Right cardiac atrium (tissue), 5 donors: ENCODE measurements around the gene NFATC3. TPM values are rescaled to one million over a fixed set of nuclear protein-coding genes. Genes with fewer than 3 reads are reported as not detected.

Experiments
- ATAC-seq, 2 donors: fragments of 200-7000 bp; cut with Tn5 transposase; one replicate each; pipeline versions ENCODE4 v1.8.0 to v1.9.1; 2020; ENCODE audit warnings: moderate library complexity in 2 of 2, mild to moderate bottlenecking in 1 of 2
- DNase-seq, 3 donors: peaks; one replicate each; pipeline ENCODE4 v3.0.0-alpha.2; 2020
- H3K27ac ChIP-seq: one replicate; pipeline ENCODE4 v1.5.1; 2013; ENCODE audit warnings: mild to moderate bottlenecking, low read length, control low read depth, moderate library complexity
- H3K27me3 ChIP-seq: one replicate; pipeline ENCODE4 v1.6.1; 2013; ENCODE audit not compliant: control insufficient read depth, insufficient read depth
- H3K4me1 ChIP-seq: one replicate; pipeline ENCODE4 v1.6.1; 2013; ENCODE audit warnings: low read length; ENCODE audit not compliant: control insufficient read depth, insufficient read depth
- H3K4me3 ChIP-seq: one replicate; pipeline ENCODE4 v1.5.1; 2013; ENCODE audit warnings: low read length, control low read depth
- H3K9me3 ChIP-seq: one replicate; pipeline ENCODE4 v1.6.1; 2013; ENCODE audit warnings: low read length; ENCODE audit not compliant: control insufficient read depth
- WGBS: extraction: QIAGEN DNeasy Blood & Tissue Kit; methylation state at CpG from one replicate; pipeline ENCODE4 v1.1.7; 2013; 5-methylcytosine and 5-hydroxymethylcytosine counted together
- intact Hi-C, 4 donors: fragments of 100-400 bp; cut with DNase I; formaldehyde crosslinking; loops; one replicate each; pipeline versions ENCODE4 v1.11.0 to v1.14.0; 2022 to 2023
- polyA plus RNA-seq: library from polyadenylated mRNA; stranded (reverse); fragments of 200-250 nt; gene quantifications from one replicate; pipeline ENCODE4 v1.2.3, GENCODE V29; 2013
- total RNA-seq, 4 donors: library from RNA; stranded (reverse); fragmentation: NEBNext Ultra II Directional; extraction: Animal tissue kit (Norgen Biotek cat#: 25700); gene quantifications; one replicate each; pipeline ENCODE4 v1.2.1, GENCODE V29; 2021
- donor health status: healthy with polysubstance abuse.
- donor health status: DM: no; HTN: yes; CAD: no.
- donor health status: DM: no; HTN: no; CAD: no.
- donor health status: DM: no; HTN: yes; CAD: no; lungs with severe emphysema.
- donor health status: DM: yes; HTN: yes; CAD: no.

The NFATC3 gene
- total and polyA plus RNA-seq, 5 donors: 8.1 to 34.7 (median 33.3) TPM

DNA sequence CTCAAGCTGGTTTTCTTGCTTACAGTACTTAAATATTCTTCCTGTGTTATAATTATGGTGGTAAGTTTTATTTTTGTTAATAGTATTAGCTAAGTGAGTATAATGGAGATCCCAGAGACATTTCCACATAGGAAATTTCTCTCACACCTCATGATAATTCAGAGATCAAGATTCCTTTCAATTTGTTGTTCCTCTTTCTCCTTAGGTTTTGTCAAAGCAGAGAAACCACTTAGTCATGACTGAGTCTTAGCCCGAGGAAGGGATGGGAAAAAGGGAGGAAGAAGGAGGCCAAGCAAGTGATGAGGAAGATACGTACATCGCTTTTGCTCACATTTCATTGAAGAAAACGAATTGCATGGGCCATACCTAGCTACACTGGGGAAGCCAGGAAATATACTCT, 132.3 kb downstream of the NFATC3 start:
- Histone ChIP-seq H3K9me3 (no peaks in the 10 kb centered on the region), H3K27ac (no peak overlapping the region), H3K4me3 (no peak overlapping the region), H3K27me3 (no peaks in the 10 kb centered on the region), H3K4me1 (no peaks in the 10 kb centered on the region)
- no peak for DNase-seq
- intact Hi-C loops: no loop called here
- 84% methylated on average over 4 of the region's 4 CpGs for WGBS
- ATAC-seq: no peak

DNA sequence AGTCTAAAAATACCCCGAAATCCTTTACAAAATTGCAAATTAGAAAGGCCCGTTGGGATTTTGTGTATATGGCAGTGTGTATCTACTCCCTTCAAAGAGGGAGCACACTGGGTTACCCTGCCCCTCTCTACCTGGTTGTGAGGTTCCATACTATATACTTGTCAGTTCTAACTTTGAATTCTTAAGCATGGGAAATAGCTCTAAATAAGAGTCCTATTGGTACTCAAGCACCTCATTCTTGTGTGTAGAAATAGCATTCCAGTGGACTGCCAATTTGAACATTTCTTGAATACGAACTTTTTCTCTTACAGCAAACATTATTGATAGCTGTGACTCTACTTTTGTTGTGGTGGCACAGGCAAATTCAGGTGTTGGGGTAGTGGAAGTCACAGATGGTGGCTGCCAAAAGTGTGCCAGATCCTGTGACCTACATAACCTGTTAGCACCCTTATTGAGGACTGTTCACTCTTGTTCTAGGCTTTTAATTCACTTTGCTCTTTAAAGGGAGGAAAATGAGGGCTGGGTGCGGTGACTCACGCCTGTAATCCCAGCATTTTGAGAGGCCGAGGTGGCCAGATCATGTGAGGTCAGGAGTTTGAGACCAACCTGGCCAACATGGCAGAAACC, 134.7 kb downstream of the NFATC3 start:
- no peak overlapping the region for H3K4me3 ChIP-seq
- H3K27ac ChIP-seq: no peak overlapping the region
- H3K4me1 ChIP-seq: no peaks in the 10 kb centered on the region
- WGBS: 94% methylated on average over 6 of the region's 6 CpGs
- intact Hi-C loops: loop anchor here in 2 of 4 donors (10.0 kb wide), 2 partner anchors 125 to 225 kb away; partner anchors contain the start of gene DPEP2 (in 1 of the 2)
- ATAC-seq (no peak), DNase-seq (no peak)
- H3K27me3 ChIP-seq: no peaks in the 10 kb centered on the region
- H3K9me3 ChIP-seq: no peaks in the 10 kb centered on the region

GRCh38 chr16:68223072-68223471, 137.9 kb downstream of the NFATC3 start:
- DNase-seq (no peak), ATAC-seq (no peak)
- Histone ChIP-seq H3K4me3 (no peak overlapping the region), H3K27ac (no peak overlapping the region), H3K27me3 (no peaks in the 10 kb centered on the region), H3K4me1 (no peaks in the 10 kb centered on the region), H3K9me3 (no peaks in the 10 kb centered on the region)
- intact Hi-C loops: loop anchor here in 3 of 4 donors (2.0 to 10.0 kb wide), 3 partner anchors 128 to 230 kb away; partner anchors contain the start of gene DPEP2 (in 1 of the 3)
- WGBS: 88% methylated on average over 1 of the region's 1 CpG

DNA sequence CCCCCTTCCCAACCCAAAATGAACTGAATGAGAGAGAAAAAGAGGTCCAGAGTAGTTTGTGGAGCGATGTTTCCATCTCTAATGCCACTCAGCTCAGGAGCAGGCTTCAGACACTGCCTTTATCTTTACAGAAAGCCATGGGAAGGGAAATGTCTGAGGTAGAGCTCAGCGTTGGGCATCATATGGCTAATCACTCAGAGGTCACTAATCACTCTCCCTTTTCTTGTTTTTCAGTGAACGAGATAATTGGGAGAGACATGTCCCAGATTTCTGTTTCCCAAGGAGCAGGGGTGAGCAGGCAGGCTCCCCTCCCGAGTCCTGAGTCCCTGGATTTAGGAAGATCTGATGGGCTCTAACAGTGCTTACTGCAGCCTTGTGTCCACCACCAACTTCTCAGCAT, 140.9 kb downstream of the NFATC3 start:
- Histone ChIP-seq H3K27ac (no peak overlapping the region), H3K9me3 (no peaks in the 10 kb centered on the region), H3K27me3 (no peaks in the 10 kb centered on the region), H3K4me1 (no peaks in the 10 kb centered on the region), H3K4me3 (no peak overlapping the region)
- intact Hi-C loops: loop anchor here in 3 of 4 donors (5.0 to 10.0 kb wide), 4 partner anchors 131 to 231 kb away; partner anchors contain the start of genes DPEP2 (in 1 of the 3) and NFATC3 (in 1 of the 3)
- no peak for ATAC-seq
- 65% methylated on average over 4 of the region's 4 CpGs for WGBS
- no peak for DNase-seq

DNA sequence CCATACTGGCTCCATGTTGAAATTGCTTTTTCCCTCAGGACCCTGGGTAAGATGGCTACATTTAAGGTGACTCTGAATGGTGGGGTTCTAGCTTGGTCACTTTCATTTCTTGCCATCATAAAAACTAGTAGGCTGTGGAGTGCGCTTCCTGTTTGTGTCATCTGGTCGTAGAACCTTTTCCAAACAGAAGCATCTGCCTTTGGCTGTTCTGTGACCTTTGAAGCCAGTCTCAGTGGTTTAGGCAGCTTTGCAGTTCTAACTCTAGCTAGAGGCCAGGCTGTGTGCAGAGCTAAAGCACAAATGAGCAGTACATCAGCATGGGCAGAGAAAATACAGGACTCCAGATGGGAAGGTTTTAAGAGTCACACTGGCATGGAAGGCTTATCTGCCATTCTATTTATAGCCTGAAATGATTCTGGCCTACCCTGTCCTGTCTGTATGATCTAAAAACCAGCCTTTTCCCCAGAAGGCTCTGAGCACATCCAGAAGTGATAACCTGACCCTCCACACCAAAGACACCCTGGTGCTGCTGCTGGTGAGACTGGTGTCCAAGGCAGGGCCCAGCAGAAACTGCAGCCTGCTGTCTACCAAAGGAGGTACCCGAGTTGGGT, 142.1 kb downstream of the NFATC3 start:
- 57% methylated on average over 3 of the region's 3 CpGs for WGBS
- H3K4me3 ChIP-seq: no peak overlapping the region
- intact Hi-C loops: loop anchor here in 3 of 4 donors (5.0 to 10.0 kb wide), 4 partner anchors 132 to 232 kb away; partner anchors contain the start of genes DPEP2 (in 1 of the 3) and NFATC3 (in 1 of the 3)
- DNase-seq: no peak
- no peak for ATAC-seq
- peak overlapping the region; percentile 25 for H3K27ac ChIP-seq
- H3K4me1 ChIP-seq: no peaks in the 10 kb centered on the region
- no peaks in the 10 kb centered on the region for H3K27me3 ChIP-seq
- H3K9me3 ChIP-seq: no peaks in the 10 kb centered on the region

DNA sequence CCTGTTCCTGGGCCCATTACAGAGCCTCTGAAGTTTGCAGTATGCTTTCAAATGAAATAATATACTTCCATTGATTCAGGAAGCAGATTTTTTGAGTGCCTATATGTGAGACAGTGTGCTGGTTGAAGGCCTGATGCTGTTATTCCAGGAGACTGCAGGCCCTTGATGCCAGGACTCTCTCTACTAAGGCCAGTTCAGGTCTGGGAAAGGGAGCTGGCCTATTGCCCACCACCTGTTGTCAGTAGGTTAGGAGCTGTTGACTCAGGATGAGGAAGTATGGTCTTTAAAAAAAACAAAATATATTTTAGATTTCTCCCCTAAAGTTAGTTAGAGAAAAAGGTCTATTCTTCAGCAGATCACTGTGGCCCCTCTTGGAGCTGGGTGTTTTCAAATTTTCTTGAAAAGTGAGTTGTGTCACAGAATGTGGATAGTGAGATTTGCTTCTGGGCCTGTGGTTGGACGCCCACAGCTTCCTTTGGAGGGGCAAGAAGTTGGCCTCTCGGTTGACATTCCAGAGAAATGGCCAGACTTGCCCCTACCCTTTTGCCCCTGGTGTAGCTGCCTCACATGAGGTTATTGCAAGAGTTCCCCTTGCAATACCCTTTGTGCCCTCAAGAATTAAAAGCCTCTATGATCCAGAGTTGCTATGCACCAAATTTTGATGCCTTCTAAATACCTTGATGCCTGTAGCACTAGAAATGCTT, 142.8 kb downstream of the NFATC3 start:
- no peak overlapping the region for H3K27ac ChIP-seq
- DNase-seq (no peak), ATAC-seq (no peak)
- no peak overlapping the region for H3K4me3 ChIP-seq
- H3K27me3 ChIP-seq: no peaks in the 10 kb centered on the region
- 67% methylated on average over 2 of the region's 2 CpGs for WGBS
- no peaks in the 10 kb centered on the region for H3K9me3 ChIP-seq
- H3K4me1 ChIP-seq: no peaks in the 10 kb centered on the region
- intact Hi-C loops: loop anchor here in 3 of 4 donors (5.0 to 10.0 kb wide), 4 partner anchors 133 to 233 kb away; partner anchors contain the start of genes DPEP2 (in 1 of the 3) and NFATC3 (in 1 of the 3)

DNA sequence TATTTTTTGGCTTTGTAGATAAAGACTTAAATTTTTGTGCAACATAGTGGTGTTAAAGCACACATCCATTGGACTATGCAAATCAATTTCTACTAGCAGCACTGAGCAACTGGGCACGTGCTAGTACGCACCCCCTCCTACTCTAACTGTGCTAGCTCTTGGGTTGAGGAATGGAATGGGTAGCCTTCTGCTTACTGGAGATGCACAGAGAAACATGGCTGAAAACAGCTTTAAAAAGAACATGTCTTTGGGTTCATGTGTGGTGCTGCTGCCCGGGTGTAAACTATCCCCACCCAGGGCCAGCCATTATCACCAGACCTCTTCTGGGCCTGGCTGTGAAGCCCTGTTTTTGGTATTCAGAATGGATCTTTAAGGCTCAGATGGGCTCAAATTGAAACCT, 143.5 kb downstream of the NFATC3 start:
- intact Hi-C loops: loop anchor here in 3 of 4 donors (5.0 to 10.0 kb wide), 4 partner anchors 134 to 234 kb away; partner anchors contain the start of genes DPEP2 (in 1 of the 3) and NFATC3 (in 1 of the 3)
- WGBS: 79% methylated on average over 3 of the region's 3 CpGs
- ATAC-seq: no peak
- no peaks in the 10 kb centered on the region for H3K9me3 ChIP-seq
- H3K27ac ChIP-seq: no peak overlapping the region
- no peaks in the 10 kb centered on the region for H3K27me3 ChIP-seq
- no peaks in the 10 kb centered on the region for H3K4me1 ChIP-seq
- DNase-seq: no peak
- H3K4me3 ChIP-seq: no peak overlapping the region

DNA sequence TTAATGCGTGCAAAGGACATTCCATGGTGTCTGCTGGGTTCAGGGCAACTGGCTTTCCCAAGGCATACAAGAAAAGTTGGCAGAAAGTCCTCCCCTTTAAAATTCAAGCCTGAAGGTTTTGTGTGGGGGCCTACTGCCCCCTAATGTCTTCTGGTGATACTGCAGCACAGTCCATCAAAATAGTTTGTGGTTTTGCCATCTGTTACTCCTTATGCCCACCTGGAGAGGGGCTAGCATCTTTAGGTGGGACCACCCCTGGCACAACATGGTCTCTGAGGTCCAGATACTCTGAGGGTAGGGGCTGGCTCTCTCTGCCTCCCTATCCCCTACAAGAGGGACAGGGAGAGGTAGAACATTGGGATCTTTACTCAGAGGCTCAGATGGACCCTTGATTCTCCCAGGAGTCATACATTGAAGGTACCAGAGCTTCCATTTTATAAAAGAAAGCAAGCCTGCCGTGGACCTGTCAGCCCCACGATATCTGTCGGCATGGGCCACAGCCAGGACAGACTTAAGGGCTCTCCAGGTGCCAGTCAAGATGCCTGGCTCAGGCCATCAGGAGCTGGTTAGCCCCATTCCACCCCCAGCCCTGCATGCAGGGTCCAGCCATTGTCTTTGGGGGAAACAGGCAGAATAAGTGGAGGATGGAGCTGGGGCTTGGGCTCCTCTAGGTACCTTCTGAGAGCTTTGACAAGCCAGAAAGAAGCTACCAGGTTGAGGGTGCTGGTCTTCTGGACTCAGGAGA, 144.4 kb downstream of the NFATC3 start:
- DNase-seq: no peak
- intact Hi-C loops: loop anchor here in 3 of 4 donors (5.0 to 10.0 kb wide), 4 partner anchors 135 to 235 kb away; partner anchors contain the start of genes DPEP2 (in 2 of the 3) and NFATC3 (in 1 of the 3)
- peak in 1 of 2 donors; percentile 33 for ATAC-seq
- no peaks in the 10 kb centered on the region for H3K4me1 ChIP-seq
- H3K27ac ChIP-seq: no peak overlapping the region
- no peaks in the 10 kb centered on the region for H3K27me3 ChIP-seq
- H3K4me3 ChIP-seq: no peak overlapping the region
- 70% methylated on average over 4 of the region's 4 CpGs for WGBS
- H3K9me3 ChIP-seq: no peaks in the 10 kb centered on the region

- Histone ChIP-seq H3K27ac (no peak overlapping the region), H3K9me3 (no peaks in the 10 kb centered on the region), H3K27me3 (no peaks in the 10 kb centered on the region), H3K4me1 (no peaks in the 10 kb centered on the region), H3K4me3 (no peak overlapping the region)
- WGBS: 93% methylated on average over 9 of the region's 9 CpGs
- ATAC-seq (no peak), DNase-seq (no peak)
- intact Hi-C loops: loop anchor here in 1 of 4 donors (10.0 kb wide), 1 partner anchor 235 kb away; the partner anchor contains the start of gene DPEP2
Measured at GRCh38 chr16:68230176-68230571, 145.0 kb downstream of the NFATC3 start.

GRCh38 chr16:68230956-68231355, 145.8 kb downstream of the NFATC3 start:
- intact Hi-C loops: loop anchor here in 1 of 4 donors (10.0 kb wide), 1 partner anchor 236 kb away; the partner anchor contains the start of gene DPEP2
- Histone ChIP-seq H3K27me3 (no peaks in the 10 kb centered on the region), H3K4me1 (no peaks in the 10 kb centered on the region), H3K9me3 (no peaks in the 10 kb centered on the region), H3K4me3 (no peak overlapping the region), H3K27ac (no peak overlapping the region)
- no peak for DNase-seq
- 94% methylated on average over 12 of the region's 12 CpGs for WGBS
- no peak for ATAC-seq
